ENCODE results near the gene METTL24. TPM values are rescaled to one million over a fixed set of nuclear protein-coding genes. Genes with fewer than 3 reads are reported as not detected.

METTL24 gene
- total RNA-seq, 6 donors from 2014 or later, result 0.78 to 2.7 (median 1.8) TPM; not detected in 1

GRCh38 chr6:110399219-110400071 is 41.3 kb upstream of the METTL24 start:
- H3K27me3 ChIP-seq, result no peaks in the 10 kb centered on the region
- no peaks in the 10 kb centered on the region for H3K36me3 ChIP-seq
- DNase-seq (peak in 1 of 2 donors; percentile 84), ATAC-seq (ENCODE audit: low FRiP score in 2 of 2) (peak; percentile 62 to 64)
- peak overlapping the region in 1 of 4 donors; percentile 39 for H3K27ac ChIP-seq
- 56 to 64% methylated on average over 12 to 22 of the region's 43 CpGs for WGBS, 2 donors
- peaks cover 0 to 7% (median 5%) of the 10 kb centered on the region in 4 donors for H3K4me1 ChIP-seq
- H3K4me3 ChIP-seq, result peak overlapping the region in 3 of 4 donors; percentile 25 to 50 (median 43)
- no peak for TF ChIP-seq CTCF (IDR thresholded peaks at IDR 0.05)
- no peak for TF ChIP-seq EP300 (IDR thresholded peaks at IDR 0.05)
- no peak for TF ChIP-seq POLR2AphosphoS5 (IDR thresholded peaks at IDR 0.05)
- no peak for TF ChIP-seq POLR2A (IDR thresholded peaks at IDR 0.05)
- no peaks in the 10 kb centered on the region for H3K9me3 ChIP-seq

GRCh38 chr6:110398778-110399177 is 40.6 kb upstream of the METTL24 start:
- TF ChIP-seq EP300 (IDR thresholded peaks at IDR 0.05) (no peak), POLR2A (IDR thresholded peaks at IDR 0.05) (no peak), CTCF (IDR thresholded peaks at IDR 0.05) (no peak), POLR2AphosphoS5 (IDR thresholded peaks at IDR 0.05) (no peak)
- ATAC-seq (ENCODE audit: low FRiP score in 2 of 2) (no peak), DNase-seq (no peak)
- Histone ChIP-seq H3K9me3 (no peaks in the 10 kb centered on the region), H3K27me3 (no peaks in the 10 kb centered on the region), H3K27ac (no peak overlapping the region), H3K4me3 (no peak overlapping the region), H3K4me1 (peaks cover 0 to 7% (median 5%) of the 10 kb centered on the region in 4 donors), H3K36me3 (no peaks in the 10 kb centered on the region)
- WGBS, 2 donors, result 75 to 84% methylated on average over 4 of the region's 4 CpGs

GRCh38 chr6:110395221-110395620 is 37.1 kb upstream of the METTL24 start:
- DNase-seq (no peak), ATAC-seq (ENCODE audit: low FRiP score in 2 of 2) (no peak)
- no peak overlapping the region for H3K4me3 ChIP-seq
- no peaks in the 10 kb centered on the region for H3K27me3 ChIP-seq
- 68 to 69% methylated on average over 4 of the region's 4 CpGs for WGBS, 2 donors
- H3K36me3 ChIP-seq, result no peaks in the 10 kb centered on the region
- H3K9me3 ChIP-seq, result no peaks in the 10 kb centered on the region
- no peak overlapping the region for H3K27ac ChIP-seq
- peaks cover 4 to 8% (median 7%) of the 10 kb centered on the region in 4 donors for H3K4me1 ChIP-seq
- TF ChIP-seq CTCF (IDR thresholded peaks at IDR 0.05) (no peak), EP300 (IDR thresholded peaks at IDR 0.05) (no peak), POLR2AphosphoS5 (IDR thresholded peaks at IDR 0.05) (no peak), POLR2A (IDR thresholded peaks at IDR 0.05) (no peak)

- DNase-seq (no peak), ATAC-seq (ENCODE audit: low FRiP score in 2 of 2) (no peak)
- Histone ChIP-seq H3K27ac (no peak overlapping the region), H3K27me3 (no peaks in the 10 kb centered on the region), H3K4me1 (peaks cover 2 to 12% (median 8%) of the 10 kb centered on the region in 4 donors), H3K4me3 (no peak overlapping the region), H3K9me3 (no peaks in the 10 kb centered on the region), H3K36me3 (no peaks in the 10 kb centered on the region)
- TF ChIP-seq POLR2A (IDR thresholded peaks at IDR 0.05), result no peak
- no peak for TF ChIP-seq CTCF (IDR thresholded peaks at IDR 0.05)
- no peak for TF ChIP-seq EP300 (IDR thresholded peaks at IDR 0.05)
- TF ChIP-seq POLR2AphosphoS5 (IDR thresholded peaks at IDR 0.05), result no peak
- 93 to 95% methylated on average over 4 of the region's 4 CpGs for WGBS, 2 donors
Measured at GRCh38 chr6:110394409-110394808, 36.3 kb upstream of the METTL24 start.
